DOHH2 (cell line): ENCODE results near the gene WDR91.

ENCODE experiments used
- H3F3A ChIP-seq: fragments of 200-600 bp; sonication (generic), shearing (Covaris generic); 2 replicates; pipeline ENCODE4 v1.6.0; 2016; ENCODE audit warnings: antibody characterized with exemption, mild to moderate bottlenecking; ENCODE audit not compliant: control insufficient read depth, insufficient read depth
- H3K27ac ChIP-seq: fragments of 200-600 bp; sonication (generic); 2 replicates; pipeline ENCODE4 v1.5.1; 2014; ENCODE audit warnings: low read depth, mild to moderate bottlenecking, low read length, moderate library complexity
- H3K27me3 ChIP-seq: fragments of 200-600 bp; sonication (generic); 2 replicates; pipeline ENCODE4 v1.6.1; 2014; ENCODE audit warnings: mild to moderate bottlenecking, low read length, mixed read lengths; ENCODE audit not compliant: control insufficient read depth
- H3K36me3 ChIP-seq: fragments of 200-600 bp; sonication (generic); 2 replicates; pipeline ENCODE4 v1.6.1; 2014; ENCODE audit warnings: mild to moderate bottlenecking, low read length, moderate library complexity, mixed read lengths; ENCODE audit not compliant: control insufficient read depth
- H3K4me1 ChIP-seq: fragments of 200-600 bp; sonication (generic); 2 replicates; pipeline ENCODE4 v1.6.1; 2014; ENCODE audit warnings: mild to moderate bottlenecking, low read length, mixed read lengths; ENCODE audit not compliant: control insufficient read depth
- H3K4me2 ChIP-seq: fragments of 200-600 bp; sonication (generic); 2 replicates; pipeline ENCODE4 v1.6.0; 2014; ENCODE audit warnings: mild to moderate bottlenecking, low read length, moderate library complexity
- H3K4me3 ChIP-seq: fragments of 200-600 bp; sonication (generic); 2 replicates; pipeline ENCODE4 v1.5.1; 2014; ENCODE audit warnings: mild to moderate bottlenecking, low read length, mixed read lengths
- H3K79me2 ChIP-seq: fragments of 200-600 bp; sonication (generic); 2 replicates; pipeline ENCODE4 v1.6.1; 2014; ENCODE audit warnings: mild to moderate bottlenecking, low read length, mixed read lengths; ENCODE audit not compliant: control insufficient read depth
- H3K9me2 ChIP-seq: fragments of 200-600 bp; sonication (generic); replicated peaks from 2 replicates; pipeline ENCODE4 v1.6.1; 2014; ENCODE audit warnings: mild to moderate bottlenecking, low read length, mixed read lengths; ENCODE audit not compliant: control insufficient read depth
- H3K9me3 ChIP-seq: fragments of 200-600 bp; sonication (generic); 2 replicates; pipeline ENCODE4 v1.6.1; 2014; ENCODE audit warnings: antibody characterized with exemption, low read length, mixed read lengths; ENCODE audit not compliant: control insufficient read depth, insufficient read depth
- H4K20me1 ChIP-seq: fragments of 200-600 bp; sonication (generic); 2 replicates; pipeline ENCODE4 v1.6.0; 2014; ENCODE audit warnings: low read depth, mild to moderate bottlenecking, antibody characterized with exemption, low read length, moderate library complexity; ENCODE audit not compliant: control insufficient read depth, insufficient read depth
- EZH2phosphoT487 ChIP-seq: fragments of 200-600 bp; sonication (generic); IDR thresholded peaks from 2 replicates; pipeline ENCODE4 v1.6.1; 2017; ENCODE audit warnings: borderline replicate concordance, mild to moderate bottlenecking, antibody characterized with exemption, low read length, moderate library complexity, mixed read lengths
- TF ChIP-seq, protein P1 (sequence below): fragments of 200-600 bp; sonication (generic); IDR thresholded peaks from one replicate; pipeline ENCODE4 v1.5.1; 2014; ENCODE audit warnings: antibody characterized with exemption, mild to moderate bottlenecking, low read depth, low read length; ENCODE audit not compliant: poor library complexity, severe bottlenecking

The WDR91 gene

DNA sequence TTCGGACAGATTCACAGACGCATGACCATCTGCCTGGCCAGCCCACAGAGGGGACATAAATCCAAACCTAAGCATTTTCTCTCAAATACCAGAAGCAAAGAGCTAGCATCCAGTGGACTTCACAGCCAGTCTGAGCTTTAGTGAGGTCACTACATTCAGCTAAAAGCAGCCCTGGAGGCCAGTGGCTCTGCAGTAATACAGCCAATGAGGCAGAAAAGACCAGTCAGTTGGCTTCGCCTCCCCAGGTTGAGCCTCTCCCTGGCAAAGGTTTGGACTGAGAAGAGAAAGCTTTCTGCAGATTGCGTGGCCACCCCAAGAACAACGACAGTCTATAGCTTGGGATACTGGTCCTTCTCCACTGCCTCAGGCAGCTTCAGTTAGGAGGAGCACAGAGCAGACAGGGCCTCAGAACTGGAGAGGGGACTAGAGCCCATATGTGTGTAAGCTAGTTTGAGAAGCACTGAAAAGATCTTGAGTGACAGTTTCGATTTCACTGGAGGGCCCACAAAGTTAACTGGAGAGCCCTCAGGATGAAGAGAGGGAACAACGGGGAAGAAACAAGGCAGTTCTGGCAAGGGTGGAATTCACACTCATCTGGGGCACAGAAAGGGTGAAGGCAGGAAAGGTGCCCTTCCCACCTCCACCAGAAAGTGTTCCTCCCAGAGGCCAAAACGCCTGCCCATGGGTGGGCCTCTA is 3.8 kb downstream of the WDR91 start:
- no peak overlapping the region for H3K4me3 ChIP-seq
- H3K4me1 ChIP-seq = peaks cover 56% of the 10 kb centered on the region
- H3K79me2 ChIP-seq = peaks cover 8% of the 10 kb centered on the region; the same call in 1 of the 2 replicates
- H3F3A ChIP-seq = no peaks in the 10 kb centered on the region
- no peaks in the 10 kb centered on the region for H3K9me2 ChIP-seq
- H3K27ac ChIP-seq = no peak overlapping the region
- peaks cover 20% of the 10 kb centered on the region for H3K36me3 ChIP-seq
- TF ChIP-seq, protein P1, sequence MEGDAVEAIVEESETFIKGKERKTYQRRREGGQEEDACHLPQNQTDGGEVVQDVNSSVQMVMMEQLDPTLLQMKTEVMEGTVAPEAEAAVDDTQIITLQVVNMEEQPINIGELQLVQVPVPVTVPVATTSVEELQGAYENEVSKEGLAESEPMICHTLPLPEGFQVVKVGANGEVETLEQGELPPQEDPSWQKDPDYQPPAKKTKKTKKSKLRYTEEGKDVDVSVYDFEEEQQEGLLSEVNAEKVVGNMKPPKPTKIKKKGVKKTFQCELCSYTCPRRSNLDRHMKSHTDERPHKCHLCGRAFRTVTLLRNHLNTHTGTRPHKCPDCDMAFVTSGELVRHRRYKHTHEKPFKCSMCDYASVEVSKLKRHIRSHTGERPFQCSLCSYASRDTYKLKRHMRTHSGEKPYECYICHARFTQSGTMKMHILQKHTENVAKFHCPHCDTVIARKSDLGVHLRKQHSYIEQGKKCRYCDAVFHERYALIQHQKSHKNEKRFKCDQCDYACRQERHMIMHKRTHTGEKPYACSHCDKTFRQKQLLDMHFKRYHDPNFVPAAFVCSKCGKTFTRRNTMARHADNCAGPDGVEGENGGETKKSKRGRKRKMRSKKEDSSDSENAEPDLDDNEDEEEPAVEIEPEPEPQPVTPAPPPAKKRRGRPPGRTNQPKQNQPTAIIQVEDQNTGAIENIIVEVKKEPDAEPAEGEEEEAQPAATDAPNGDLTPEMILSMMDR = no peak
- TF ChIP-seq EZH2phosphoT487 = no peak
- no peaks in the 10 kb centered on the region for H3K27me3 ChIP-seq
- H3K9me3 ChIP-seq = no peaks in the 10 kb centered on the region
- peak overlapping the region; percentile 44; the same call in 1 of the 2 replicates for H3K4me2 ChIP-seq
- no peaks in the 10 kb centered on the region for H4K20me1 ChIP-seq

DNA sequence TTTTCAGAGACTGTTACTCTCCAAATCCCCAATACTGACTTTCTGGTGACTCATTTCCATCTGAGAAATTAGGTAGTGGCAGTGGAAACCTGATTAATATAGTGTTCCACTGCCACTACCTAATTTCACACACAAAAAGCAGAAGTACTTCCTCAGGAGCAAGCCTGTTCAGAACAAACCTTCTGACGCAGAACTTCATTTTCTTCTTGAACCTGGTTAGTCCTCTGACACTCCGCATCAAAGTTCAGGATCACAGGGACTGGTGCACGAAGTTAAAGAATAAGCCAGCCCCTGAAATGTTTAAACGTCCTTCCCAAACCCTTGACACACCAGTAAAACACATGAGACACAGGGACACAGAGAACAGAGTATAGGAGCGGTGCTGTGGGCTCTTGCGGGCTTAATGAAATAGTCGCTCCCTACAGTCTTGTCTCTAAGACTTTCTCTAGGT is 4.4 kb downstream of the WDR91 start:
- peaks cover 20% of the 10 kb centered on the region for H3K36me3 ChIP-seq
- no peak overlapping the region for H3K4me3 ChIP-seq
- H3K4me1 ChIP-seq = peaks cover 55% of the 10 kb centered on the region
- peaks cover 8% of the 10 kb centered on the region; the same call in 1 of the 2 replicates for H3K79me2 ChIP-seq
- no peak overlapping the region for H3K27ac ChIP-seq
- H3F3A ChIP-seq = no peaks in the 10 kb centered on the region
- no peak overlapping the region for H3K4me2 ChIP-seq
- H3K9me3 ChIP-seq = no peaks in the 10 kb centered on the region
- no peaks in the 10 kb centered on the region for H3K9me2 ChIP-seq
- no peak for TF ChIP-seq EZH2phosphoT487
- TF ChIP-seq, protein P1 = no peak
- H4K20me1 ChIP-seq = no peaks in the 10 kb centered on the region
- H3K27me3 ChIP-seq = no peaks in the 10 kb centered on the region

DNA sequence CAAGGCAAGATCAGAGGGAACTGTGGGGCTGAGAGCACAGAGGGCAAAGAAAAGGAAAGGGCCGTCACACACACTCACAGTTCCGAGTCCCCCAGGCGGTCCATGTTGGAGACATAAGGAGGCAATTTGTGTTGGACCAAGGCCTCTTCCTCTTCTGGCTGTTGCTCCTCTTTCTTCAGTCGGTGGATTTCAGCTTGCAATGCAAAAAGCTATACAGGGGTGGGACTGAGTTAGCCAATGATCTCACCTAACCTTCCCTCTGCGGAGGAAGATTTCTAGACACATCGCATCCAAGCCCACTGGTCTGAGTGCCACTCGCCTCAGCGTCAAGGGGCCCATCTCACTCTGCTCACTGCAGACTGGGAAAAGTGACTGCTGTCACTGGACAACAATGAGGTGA is 5.5 kb downstream of the WDR91 start:
- Histone ChIP-seq H4K20me1 (no peaks in the 10 kb centered on the region), H3K4me1 (peaks cover 52% of the 10 kb centered on the region), H3K36me3 (peaks cover 25% of the 10 kb centered on the region), H3K9me3 (no peaks in the 10 kb centered on the region), H3K9me2 (no peaks in the 10 kb centered on the region), H3K27me3 (no peaks in the 10 kb centered on the region), H3F3A (no peaks in the 10 kb centered on the region), H3K4me3 (no peak overlapping the region), H3K4me2 (peak overlapping the region; percentile 1; the same call in 1 of the 2 replicates), H3K79me2 (peaks cover 6% of the 10 kb centered on the region; the same call in 1 of the 2 replicates), H3K27ac (no peak overlapping the region)
- TF ChIP-seq, protein P1 = no peak
- TF ChIP-seq EZH2phosphoT487 = no peak
